Activated gamma-delta T cell (primary cell): ENCODE data around the gene MICU2.

Experiments used
- DNase-seq: peaks from one replicate; lab custom pipeline; 2025; lab: John Stamatoyannopoulos, UW

Gene MICU2

GRCh38 chr13:21544515-21544914, 59.5 kb downstream of the MICU2 start:
- DNase-seq = no peak

GRCh38 chr13:21542563-21542962, 61.4 kb downstream of the MICU2 start:
- DNase-seq = no peak

- DNase-seq = no peak
These were observed 62.0 kb downstream of the MICU2 start for GRCh38 chr13:21541980-21542379.

GRCh38 chr13:21541271-21541670, 62.7 kb downstream of the MICU2 start:
- DNase-seq = no peak

GRCh38 chr13:21539687-21540086, 64.3 kb downstream of the MICU2 start:
- DNase-seq = no peak

- DNase-seq = no peak
These were observed 65.2 kb downstream of the MICU2 start for GRCh38 chr13:21538753-21539152.

- no peak for DNase-seq
These were observed 65.7 kb downstream of the MICU2 start for GRCh38 chr13:21538280-21538679.

GRCh38 chr13:21537105-21537504, 66.9 kb downstream of the MICU2 start:
- no peak for DNase-seq

GRCh38 chr13:21534760-21535159, 69.2 kb downstream of the MICU2 start:
- DNase-seq = no peak

GRCh38 chr13:21531455-21531854, 72.5 kb downstream of the MICU2 start:
- DNase-seq = no peak

- DNase-seq = no peak
These were observed 73.3 kb downstream of the MICU2 start for GRCh38 chr13:21530656-21531055.

GRCh38 chr13:21529146-21529893, 74.7 kb downstream of the MICU2 start:
- DNase-seq = no peak

GRCh38 chr13:21528616-21529015, 75.4 kb downstream of the MICU2 start:
- no peak for DNase-seq

GRCh38 chr13:21526707-21527540, 77.0 kb downstream of the MICU2 start:
- no peak for DNase-seq

- no peak for DNase-seq
These were observed 81.1 kb downstream of the MICU2 start for GRCh38 chr13:21522847-21523246.

- DNase-seq = no peak
These were observed 81.8 kb downstream of the MICU2 start for GRCh38 chr13:21522130-21522529.

- DNase-seq = no peak
These were observed 85.3 kb downstream of the MICU2 start for GRCh38 chr13:21518617-21519144.

GRCh38 chr13:21517576-21517975, 86.4 kb downstream of the MICU2 start:
- no peak for DNase-seq

- DNase-seq = no peak
These were observed 87.2 kb downstream of the MICU2 start for GRCh38 chr13:21516805-21517204.

GRCh38 chr13:21511849-21512248, 92.1 kb downstream of the MICU2 start:
- DNase-seq = no peak

GRCh38 chr13:21504379-21504778, 99.6 kb downstream of the MICU2 start:
- DNase-seq = no peak

GRCh38 chr13:21501686-21502085, 102.3 kb downstream of the MICU2 start:
- DNase-seq = no peak

GRCh38 chr13:21486322-21486721, 117.6 kb downstream of the MICU2 start:
- no peak for DNase-seq
